Fibroblast of the aortic adventitia (primary cell): ENCODE data around the gene FOXRED1. TPM values are rescaled to one million over a fixed set of nuclear protein-coding genes. Genes with fewer than 3 reads are reported as not detected.
"Not testable (repeated sequence)": the region's sequence is repeated elsewhere in the genome, so short reads cannot be mapped to it uniquely, and the experiment has no call there.

ENCODE experiments used
- DNase-seq: peaks from one replicate; pipeline ENCODE4 v3.0.0-alpha.2; 2010; ENCODE audit warnings: low read depth
- H3K4me3 ChIP-seq: 2 replicates; pipeline ENCODE4 v1.5.1; 2011; ENCODE audit warnings: low read depth, mild to moderate bottlenecking, control low read depth, low read length, moderate library complexity
- total RNA-seq: library from RNA; depleted of rRNA; stranded (reverse); fragments of >200 nt; gene quantifications from 2 replicates; pipeline ENCODE4 v1.2.3, GENCODE V29; 2012; ENCODE audit warnings: low replicate concordance
- TF ChIP-seq, protein P1 (sequence below): IDR thresholded peaks from 2 replicates; pipeline ENCODE4 v1.5.1; 2011; ENCODE audit warnings: mild to moderate bottlenecking, low read length, control low read depth, inconsistent platforms; ENCODE audit not compliant: insufficient read depth

Gene FOXRED1
- total RNA-seq, 1 donor: 14.7 TPM

- no peak overlapping the region for H3K4me3 ChIP-seq
- no peak for DNase-seq
- TF ChIP-seq, protein P1, sequence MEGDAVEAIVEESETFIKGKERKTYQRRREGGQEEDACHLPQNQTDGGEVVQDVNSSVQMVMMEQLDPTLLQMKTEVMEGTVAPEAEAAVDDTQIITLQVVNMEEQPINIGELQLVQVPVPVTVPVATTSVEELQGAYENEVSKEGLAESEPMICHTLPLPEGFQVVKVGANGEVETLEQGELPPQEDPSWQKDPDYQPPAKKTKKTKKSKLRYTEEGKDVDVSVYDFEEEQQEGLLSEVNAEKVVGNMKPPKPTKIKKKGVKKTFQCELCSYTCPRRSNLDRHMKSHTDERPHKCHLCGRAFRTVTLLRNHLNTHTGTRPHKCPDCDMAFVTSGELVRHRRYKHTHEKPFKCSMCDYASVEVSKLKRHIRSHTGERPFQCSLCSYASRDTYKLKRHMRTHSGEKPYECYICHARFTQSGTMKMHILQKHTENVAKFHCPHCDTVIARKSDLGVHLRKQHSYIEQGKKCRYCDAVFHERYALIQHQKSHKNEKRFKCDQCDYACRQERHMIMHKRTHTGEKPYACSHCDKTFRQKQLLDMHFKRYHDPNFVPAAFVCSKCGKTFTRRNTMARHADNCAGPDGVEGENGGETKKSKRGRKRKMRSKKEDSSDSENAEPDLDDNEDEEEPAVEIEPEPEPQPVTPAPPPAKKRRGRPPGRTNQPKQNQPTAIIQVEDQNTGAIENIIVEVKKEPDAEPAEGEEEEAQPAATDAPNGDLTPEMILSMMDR: no peak
Observed at GRCh38 chr11:126297004-126297403, 28.1 kb downstream of the FOXRED1 start.

GRCh38 chr11:126303623-126304456, 34.9 kb downstream of the FOXRED1 start, which contains the start of gene DCPS:
Gene DCPS, plus strand, starts transcription at chr11:126304060. Its CDS starts 21 bp downstream, at chr11:126304081.
- TF ChIP-seq, protein P1: no peak
- DNase-seq: peak; percentile 89

DNA sequence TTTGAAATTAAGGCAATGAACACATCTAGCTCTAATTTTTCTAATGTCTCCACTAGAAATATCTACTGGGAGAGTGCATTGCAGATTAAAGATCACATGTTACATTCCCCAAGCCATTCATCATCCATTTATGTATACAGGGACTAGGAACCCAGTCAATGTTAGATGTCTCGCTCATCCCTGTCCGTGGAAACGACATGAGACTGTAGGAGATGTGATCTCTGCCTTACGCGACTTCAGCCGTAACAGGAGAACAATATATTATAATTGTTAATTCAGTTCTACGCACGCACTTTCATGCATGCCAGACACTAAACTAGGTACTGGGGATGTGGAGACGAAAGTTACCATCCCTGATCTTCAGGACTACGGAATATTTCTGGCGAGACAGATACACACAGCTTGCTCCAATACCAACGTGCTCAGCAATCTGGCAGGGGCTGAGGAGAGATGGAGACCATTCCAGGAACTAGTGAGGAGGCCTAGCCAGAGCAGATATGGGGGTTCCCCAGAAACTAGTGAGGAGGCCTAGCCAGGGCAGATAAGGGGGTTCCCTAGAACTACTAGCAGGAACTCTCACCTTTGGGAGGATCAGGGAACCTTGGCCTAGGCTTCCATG, 35.6 kb downstream of the FOXRED1 start:
- DNase-seq: peak; percentile 10
- peak overlapping the region; percentile 83 for H3K4me3 ChIP-seq
- TF ChIP-seq, protein P1: no peak

More at GRCh38 chr11:126303623-126304456, 34.9 kb downstream of the FOXRED1 start, which contains the start of gene DCPS:
- peak within 1 kb of the TSS; percentile 83 for H3K4me3 ChIP-seq

- TF ChIP-seq, protein P1: no peak
- no peak for DNase-seq
- H3K4me3 ChIP-seq: no peak overlapping the region
Observed at GRCh38 chr11:126305699-126306098, 36.7 kb downstream of the FOXRED1 start.

GRCh38 chr11:126307706-126308105, 38.8 kb downstream of the FOXRED1 start:
- TF ChIP-seq, protein P1: peak; percentile 53
- DNase-seq: peak; percentile 68
- H3K4me3 ChIP-seq: no peak overlapping the region

DNA sequence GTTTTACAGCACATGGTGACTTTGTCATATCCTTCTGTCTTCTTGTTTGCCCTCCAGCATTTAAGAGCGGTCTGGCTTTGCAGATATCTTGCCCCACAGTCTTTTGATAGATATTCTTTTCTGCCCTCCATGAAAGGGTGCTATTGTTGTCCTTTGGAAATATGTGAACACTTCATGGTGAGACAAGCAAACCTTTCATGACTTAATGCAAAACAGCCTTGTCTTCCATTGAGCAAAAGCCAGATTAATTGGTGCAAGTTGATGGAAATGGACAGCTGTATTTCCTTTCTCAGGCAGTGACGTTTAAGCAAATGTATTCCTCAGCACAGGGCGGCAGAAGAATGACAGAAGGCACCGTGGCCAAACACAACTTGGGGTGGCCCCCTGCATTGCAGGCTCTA, 39.3 kb downstream of the FOXRED1 start:
- no peak overlapping the region for H3K4me3 ChIP-seq
- DNase-seq: no peak
- TF ChIP-seq, protein P1: no peak

DNA sequence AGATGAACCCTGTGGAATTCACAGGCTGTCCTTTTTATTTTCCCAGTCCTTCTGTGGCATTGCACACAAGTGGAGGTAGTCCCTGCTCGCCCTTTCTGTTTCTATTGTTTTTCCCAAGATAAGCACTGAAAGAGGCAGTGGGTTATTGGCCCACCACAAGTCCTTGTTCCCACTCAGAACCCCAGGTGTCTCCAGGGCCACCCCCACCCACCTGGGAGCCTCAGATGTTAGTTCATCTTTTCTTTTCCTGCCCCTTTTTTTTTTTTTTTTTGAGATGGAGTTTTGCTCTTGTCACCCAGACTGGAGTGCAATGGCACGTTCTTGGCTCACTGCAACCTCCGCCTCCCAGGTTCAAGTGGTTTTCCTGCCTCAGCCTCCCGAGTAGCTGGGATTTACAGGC, 39.8 kb downstream of the FOXRED1 start:
- DNase-seq, H3K4me3 ChIP-seq: not testable (repeated sequence)
